Activated CD4-positive, alpha-beta memory T cell treated with anti-CD3 and anti-CD28 coated beads, Interleukin-2, amount 10 ng/mL, durations not matched to agents 7 days and 5 days (primary cell): ENCODE data around the gene ICA1. TPM values are rescaled to one million over a fixed set of nuclear protein-coding genes. Genes with fewer than 3 reads are reported as not detected.
"Not testable (repeated sequence)": the region's sequence is repeated elsewhere in the genome, so short reads cannot be mapped to it uniquely, and the experiment has no call there.

Experiments used
- CTCF ChIA-PET: fragments of 350-600 bp; sonication (Branson Sonifier 250); formaldehyde crosslinking; loops from one replicate; lab custom pipeline; 2021; ENCODE audit warnings: antibody characterized with exemption, inconsistent platforms; lab: Charles Lee
- POLR2A ChIA-PET: fragments of 350-600 bp; sonication (Branson Sonifier 250); formaldehyde crosslinking; loops from one replicate; lab custom pipeline; 2021; ENCODE audit warnings: antibody characterized with exemption; lab: Charles Lee
- DNase-seq: peaks from one replicate; pipeline ENCODE4 v3.0.0-alpha.2; 2020
- H3K27ac Mint-ChIP-seq: one replicate; pipeline ENCODE4 v1.8.0; 2021; ENCODE audit warnings: mild to moderate bottlenecking, mixed read lengths
- H3K27me3 Mint-ChIP-seq: one replicate; pipeline ENCODE4 v1.8.0; 2021; ENCODE audit warnings: mixed read lengths
- H3K36me3 Mint-ChIP-seq: one replicate; pipeline ENCODE4 v1.8.0; 2021; ENCODE audit warnings: low read depth, mixed read lengths
- H3K4me1 Mint-ChIP-seq: one replicate; pipeline ENCODE4 v1.8.0; 2021; ENCODE audit warnings: mixed read lengths
- H3K4me3 Mint-ChIP-seq: one replicate; pipeline ENCODE4 v1.8.0; 2021; ENCODE audit warnings: mild to moderate bottlenecking, mixed read lengths
- H3K9me3 Mint-ChIP-seq: one replicate; pipeline ENCODE4 v1.8.0; 2021; ENCODE audit warnings: mixed read lengths
- total RNA-seq, 2 experiments: library from RNA; stranded (reverse); gene quantifications; one replicate each; pipeline ENCODE4 v1.2.3, GENCODE V29; 2021

ICA1 gene
- total RNA-seq, 2 experiments from 2014 or later = 2.2 TPM

DNA sequence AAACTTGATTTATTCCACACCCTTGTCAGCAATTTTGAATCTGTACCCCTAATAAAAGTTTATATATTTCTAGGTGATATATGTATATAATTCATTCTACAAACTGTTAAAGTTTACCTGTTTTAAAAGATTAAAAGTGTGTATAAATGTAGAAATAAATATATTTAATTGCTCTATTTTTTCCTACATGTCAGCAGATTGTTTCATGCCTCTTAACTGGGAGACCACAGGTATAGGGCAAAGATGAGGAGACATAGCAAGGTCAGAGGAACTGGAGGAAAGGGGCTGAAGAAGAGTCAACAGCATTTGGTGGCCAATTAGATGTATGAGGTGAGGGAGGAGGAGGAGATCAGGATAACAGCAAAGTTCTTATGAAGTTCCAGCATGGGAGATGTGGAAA lies 183.5 kb downstream of the ICA1 start:
- H3K4me1 Mint-ChIP-seq = no peaks in the 10 kb centered on the region
- H3K27me3 Mint-ChIP-seq = no peaks in the 10 kb centered on the region
- ChIA-PET CTCF (interaction anchor here (0.6 kb wide), 1 partner anchor 135 kb away, joined by 3 read pairs; no protein-coding TSS in a partner anchor), POLR2A (no interaction called here)
- H3K27ac Mint-ChIP-seq = no peak overlapping the region
- H3K4me3 Mint-ChIP-seq = no peak overlapping the region
- H3K36me3 Mint-ChIP-seq = peaks cover 9% of the 10 kb centered on the region
- DNase-seq = no peak
- no peaks in the 10 kb centered on the region for H3K9me3 Mint-ChIP-seq

DNA sequence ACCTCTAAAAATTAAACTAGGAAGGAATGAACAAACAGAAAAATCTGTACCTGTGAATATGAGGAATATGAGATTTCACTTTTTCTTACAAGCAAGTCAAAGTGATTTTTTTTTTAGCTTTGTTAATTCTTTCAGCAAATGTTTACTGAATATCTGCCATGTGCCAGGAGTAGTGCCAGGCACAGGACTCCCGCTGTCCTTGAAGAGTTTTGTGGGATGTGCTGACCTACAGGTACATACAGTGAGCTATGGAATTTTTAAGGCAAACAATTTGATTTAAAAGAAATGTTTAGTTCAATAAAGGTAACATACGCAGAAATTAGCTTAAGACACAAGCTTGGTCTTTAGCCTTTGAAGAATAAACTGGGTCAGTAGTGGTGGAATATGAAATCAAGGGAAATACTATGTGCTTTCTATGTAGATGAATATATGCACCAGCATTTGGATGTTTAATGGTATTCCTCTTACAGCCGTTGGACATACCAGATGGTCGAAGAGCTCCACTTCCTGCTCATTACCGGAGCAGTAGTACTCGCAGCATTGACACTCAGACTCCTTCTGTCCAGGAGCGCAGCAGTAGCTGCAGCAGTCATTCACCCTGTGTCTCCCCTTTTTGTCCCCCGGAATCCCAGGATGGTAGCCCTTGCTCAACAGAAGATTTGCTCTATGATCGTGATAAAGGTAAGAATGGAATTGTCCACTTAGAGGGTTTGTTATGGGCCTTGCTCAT lies 191.4 kb downstream of the ICA1 start:
- Mint-ChIP-seq H3K4me3 (no peak overlapping the region), H3K27ac (no peak overlapping the region), H3K27me3 (no peaks in the 10 kb centered on the region), H3K36me3 (peaks cover 33% of the 10 kb centered on the region), H3K4me1 (no peaks in the 10 kb centered on the region), H3K9me3 (no peaks in the 10 kb centered on the region)
- ChIA-PET CTCF (no interaction called here), POLR2A (no interaction called here)
- DNase-seq = no peak

DNA sequence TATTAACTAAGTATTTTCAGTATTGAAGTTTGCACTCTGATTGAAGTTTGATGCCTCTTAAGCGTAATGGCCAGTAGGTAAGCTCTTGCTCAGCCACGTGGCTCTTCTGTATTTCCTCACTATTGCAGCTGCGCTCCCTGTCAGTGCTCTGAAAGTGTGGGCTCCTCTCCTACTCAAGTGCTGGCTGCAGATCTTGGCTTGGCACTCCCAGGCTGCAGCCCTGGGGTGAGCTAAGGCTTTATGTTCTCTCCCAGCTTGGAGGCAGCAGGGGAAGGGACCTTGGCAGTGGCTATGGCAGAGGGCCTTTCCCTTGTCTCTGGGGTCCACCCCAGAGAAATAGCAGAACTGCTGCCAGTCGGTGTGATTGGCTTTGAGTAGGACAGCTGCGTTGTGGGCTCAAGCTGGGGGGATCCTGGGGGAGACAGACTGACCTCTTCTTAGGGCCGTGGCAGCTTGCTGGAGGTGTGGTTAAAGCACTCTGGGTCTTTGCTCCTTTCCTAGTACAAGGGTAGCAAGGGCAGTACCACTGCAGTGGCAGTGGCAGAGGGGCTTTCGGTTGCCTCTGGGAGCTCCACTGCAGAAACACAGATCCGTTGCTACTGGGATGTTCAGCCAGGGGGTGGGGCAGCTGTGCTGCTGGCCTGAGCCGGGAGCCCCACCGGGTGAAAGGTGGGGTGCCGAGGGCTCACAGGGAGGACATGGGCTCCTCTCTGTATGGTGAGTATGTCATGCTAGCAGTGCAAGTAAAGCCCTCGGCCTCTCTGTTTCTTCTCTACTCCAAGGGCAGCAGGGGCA lies 192.9 kb downstream of the ICA1 start:
- ChIA-PET POLR2A (interaction anchor here (1.0 kb wide), 1 partner anchor 101 kb away, joined by 4 read pairs; the partner anchor contains the start of gene GLCCI1), CTCF (no interaction called here)
- no peak overlapping the region for H3K27ac Mint-ChIP-seq
- no peaks in the 10 kb centered on the region for H3K27me3 Mint-ChIP-seq
- DNase-seq = no peak
- peaks cover 5% of the 10 kb centered on the region for H3K9me3 Mint-ChIP-seq
- H3K4me1 Mint-ChIP-seq = no peaks in the 10 kb centered on the region
- peaks cover 40% of the 10 kb centered on the region for H3K36me3 Mint-ChIP-seq
- H3K4me3 Mint-ChIP-seq = no peak overlapping the region

- CTCF ChIA-PET = interaction anchor here (0.6 kb wide), 1 partner anchor 10 kb away, joined by 3 read pairs; no protein-coding TSS in a partner anchor
These were observed 196.6 kb downstream of the ICA1 start for GRCh38 chr7:8065356-8065813.

GRCh38 chr7:8064828-8065227 lies 197.1 kb downstream of the ICA1 start:
- Mint-ChIP-seq H3K4me3 (no peak overlapping the region), H3K4me1 (peaks cover 8% of the 10 kb centered on the region), H3K27me3 (no peaks in the 10 kb centered on the region), H3K36me3 (peaks cover 59% of the 10 kb centered on the region), H3K27ac (no peak overlapping the region), H3K9me3 (peaks cover 11% of the 10 kb centered on the region)
- CTCF ChIA-PET = interaction anchor here (0.6 kb wide), 1 partner anchor 9 kb away, joined by 3 read pairs; no protein-coding TSS in a partner anchor
- no peak for DNase-seq
- POLR2A ChIA-PET = no interaction called here

More at GRCh38 chr7:8065356-8065813, 196.6 kb downstream of the ICA1 start:
- Mint-ChIP-seq H3K4me3 (no peak overlapping the region), H3K9me3 (peaks cover 11% of the 10 kb centered on the region), H3K27me3 (no peaks in the 10 kb centered on the region), H3K36me3 (peaks cover 54% of the 10 kb centered on the region), H3K4me1 (peaks cover 8% of the 10 kb centered on the region), H3K27ac (no peak overlapping the region)
- DNase-seq = no peak
- POLR2A ChIA-PET = no interaction called here

DNA sequence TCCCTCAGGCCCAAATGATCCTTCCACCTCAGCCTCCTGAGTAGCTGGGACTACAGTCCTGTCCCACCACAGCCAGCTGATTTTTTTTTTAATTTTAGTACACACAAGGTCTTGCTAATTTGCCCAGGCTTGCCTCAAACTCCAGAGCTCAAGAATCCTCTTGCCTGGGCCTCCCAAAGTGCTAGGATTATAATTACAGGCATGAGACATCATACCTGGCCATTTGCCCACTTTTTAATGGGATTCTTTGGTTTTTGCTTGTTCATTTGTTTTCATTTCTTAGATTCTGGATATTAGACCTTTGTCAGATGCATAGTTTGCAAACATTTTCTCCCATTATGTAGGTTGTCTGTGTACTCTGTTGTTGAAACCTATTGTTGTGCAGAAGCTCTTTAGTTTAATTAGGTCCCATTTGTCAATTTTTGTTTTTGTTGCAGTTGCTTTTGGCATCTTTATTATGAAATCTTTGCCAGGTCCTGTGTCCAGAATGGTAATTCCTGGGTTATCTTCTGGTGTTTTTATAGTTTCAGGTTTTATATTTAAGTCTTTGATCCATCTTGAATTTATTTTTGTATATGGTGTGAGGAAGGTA lies 198.2 kb downstream of the ICA1 start:
- Mint-ChIP-seq H3K27ac (no peak overlapping the region), H3K27me3 (no peaks in the 10 kb centered on the region), H3K9me3 (peaks cover 11% of the 10 kb centered on the region), H3K4me1 (peaks cover 8% of the 10 kb centered on the region), H3K36me3 (peaks cover 59% of the 10 kb centered on the region), H3K4me3 (no peak overlapping the region)
- ChIA-PET POLR2A (no interaction called here), CTCF (no interaction called here)
- DNase-seq = no peak

DNA sequence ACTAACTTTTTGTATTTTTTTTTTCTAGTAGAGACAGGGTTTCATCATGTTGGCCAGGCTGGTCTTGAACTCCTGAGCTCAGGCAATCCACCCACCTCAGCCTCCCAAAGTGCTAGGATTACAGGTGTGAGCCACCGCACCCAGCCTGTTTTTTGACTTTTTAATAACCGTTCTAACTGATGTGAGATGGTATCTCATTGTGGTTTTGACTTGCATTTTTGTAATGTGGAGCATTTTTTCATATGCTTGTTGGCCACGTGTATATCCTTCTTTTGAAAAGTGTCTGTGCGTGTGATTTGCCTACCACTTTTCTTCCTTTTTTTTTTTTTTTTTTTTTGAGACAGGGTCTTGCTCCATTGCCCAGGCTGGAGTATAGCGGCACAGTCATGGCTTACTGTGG lies 198.7 kb downstream of the ICA1 start:
- DNase-seq, H3K27ac Mint-ChIP-seq, CTCF ChIA-PET, H3K4me3 Mint-ChIP-seq, H3K27me3 Mint-ChIP-seq, POLR2A ChIA-PET, H3K4me1 Mint-ChIP-seq: not testable (repeated sequence)
- Mint-ChIP-seq H3K9me3 (peaks cover 11% of the 10 kb centered on the region), H3K36me3 (peaks cover 59% of the 10 kb centered on the region)

Other genes with a start within 250 kb of the ICA1 start
- gene NXPH1, start 171.4 kb upstream of the ICA1 start, total RNA-seq = not detected